ENCODE measurements around the gene IMPDH2.

The IMPDH2 gene

GRCh38 chr3:49053543-49053942 is 24.3 kb upstream of the IMPDH2 start:
- Histone ChIP-seq H3K4me1 (ENCODE audit: low read length) (no peaks in the 10 kb centered on the region), H3K36me3 (replicated peaks; ENCODE audit: insufficient read depth, low read length) (peaks cover 9% of the 10 kb centered on the region; the same call in 1 of the 2 replicates), H2AFZ (ENCODE audit: low read length) (no peak overlapping the region), H3K27ac (ENCODE audit: low read length) (no peak overlapping the region), H3K4me3 (ENCODE audit: low read length) (no peak overlapping the region), H3F3A (ENCODE audit: insufficient read depth, low read length) (no peaks in the 10 kb centered on the region), H3K9me3 (replicated peaks; ENCODE audit: insufficient read depth, low read length) (no peaks in the 10 kb centered on the region), H3K9me2 (replicated peaks; ENCODE audit: insufficient read depth, low read length) (no peaks in the 10 kb centered on the region), H3K79me2 (ENCODE audit: low read length) (peaks cover 14% of the 10 kb centered on the region), H3K9ac (ENCODE audit: low read length) (no peak overlapping the region), H3K4me2 (ENCODE audit: low read depth, low read length) (no peak overlapping the region), H3K27me3 (replicated peaks; ENCODE audit: insufficient read depth, low read length) (no peaks in the 10 kb centered on the region), H4K20me1 (ENCODE audit: insufficient read depth, low read length) (no peaks in the 10 kb centered on the region)
- no peak for DNase-seq
- TF ChIP-seq EZH2phosphoT487 (IDR thresholded peaks at IDR 0.05; ENCODE audit: low read length), result no peak
- no peak for TF ChIP-seq CTCF (IDR thresholded peaks at IDR 0.05; ENCODE audit: low read length)
- TF ChIP-seq EZH2 (optimal IDR thresholded peaks at IDR 0.05; ENCODE audit: low read depth, low read length), result no peak

- TF ChIP-seq EZH2phosphoT487 (IDR thresholded peaks at IDR 0.05; ENCODE audit: low read length), result no peak
- TF ChIP-seq EZH2 (optimal IDR thresholded peaks at IDR 0.05; ENCODE audit: low read depth, low read length), result no peak
- TF ChIP-seq CTCF (IDR thresholded peaks at IDR 0.05; ENCODE audit: low read length), result no peak
- no peaks in the 10 kb centered on the region for H3K79me2 ChIP-seq (ENCODE audit: low read length)
- H3K9me2 ChIP-seq (replicated peaks; ENCODE audit: insufficient read depth, low read length), result no peaks in the 10 kb centered on the region
- peaks cover 2% of the 10 kb centered on the region for H3F3A ChIP-seq (ENCODE audit: insufficient read depth, low read length)
- no peak overlapping the region for H2AFZ ChIP-seq (ENCODE audit: low read length)
- no peaks in the 10 kb centered on the region for H3K27me3 ChIP-seq (replicated peaks; ENCODE audit: insufficient read depth, low read length)
- no peak overlapping the region for H3K4me2 ChIP-seq (ENCODE audit: low read depth, low read length)
- DNase-seq, result no peak
- H4K20me1 ChIP-seq (ENCODE audit: insufficient read depth, low read length), result no peaks in the 10 kb centered on the region
- H3K4me1 ChIP-seq (ENCODE audit: low read length), result no peaks in the 10 kb centered on the region
- H3K36me3 ChIP-seq (replicated peaks; ENCODE audit: insufficient read depth, low read length), result peaks cover 9% of the 10 kb centered on the region; the same call in 1 of the 2 replicates
- no peaks in the 10 kb centered on the region for H3K9me3 ChIP-seq (replicated peaks; ENCODE audit: insufficient read depth, low read length)
- H3K9ac ChIP-seq (ENCODE audit: low read length), result no peak overlapping the region
- no peak overlapping the region for H3K27ac ChIP-seq (ENCODE audit: low read length)
- H3K4me3 ChIP-seq (ENCODE audit: low read length), result no peak overlapping the region
These were observed 6.1 kb upstream of the IMPDH2 start for GRCh38 chr3:49035281-49035680.

GRCh38 chr3:49034650-49035049 is 5.5 kb upstream of the IMPDH2 start:
- no peaks in the 10 kb centered on the region for H3K79me2 ChIP-seq (ENCODE audit: low read length)
- H3K9me3 ChIP-seq (replicated peaks; ENCODE audit: insufficient read depth, low read length), result no peaks in the 10 kb centered on the region
- H3K4me2 ChIP-seq (ENCODE audit: low read depth, low read length), result no peak overlapping the region
- H3K4me3 ChIP-seq (ENCODE audit: low read length), result no peak overlapping the region
- H3K9ac ChIP-seq (ENCODE audit: low read length), result no peak overlapping the region
- H2AFZ ChIP-seq (ENCODE audit: low read length), result no peak overlapping the region
- peaks cover 9% of the 10 kb centered on the region; the same call in 1 of the 2 replicates for H3K36me3 ChIP-seq (replicated peaks; ENCODE audit: insufficient read depth, low read length)
- no peak for DNase-seq
- no peaks in the 10 kb centered on the region for H3K27me3 ChIP-seq (replicated peaks; ENCODE audit: insufficient read depth, low read length)
- no peaks in the 10 kb centered on the region for H4K20me1 ChIP-seq (ENCODE audit: insufficient read depth, low read length)
- no peak for TF ChIP-seq CTCF (IDR thresholded peaks at IDR 0.05; ENCODE audit: low read length)
- no peak for TF ChIP-seq EZH2 (optimal IDR thresholded peaks at IDR 0.05; ENCODE audit: low read depth, low read length)
- TF ChIP-seq EZH2phosphoT487 (IDR thresholded peaks at IDR 0.05; ENCODE audit: low read length), result no peak
- H3K27ac ChIP-seq (ENCODE audit: low read length), result no peak overlapping the region
- no peaks in the 10 kb centered on the region for H3K4me1 ChIP-seq (ENCODE audit: low read length)
- H3F3A ChIP-seq (ENCODE audit: insufficient read depth, low read length), result peaks cover 8% of the 10 kb centered on the region
- no peaks in the 10 kb centered on the region for H3K9me2 ChIP-seq (replicated peaks; ENCODE audit: insufficient read depth, low read length)

All from MM.1S (cell line).